AG08396 (cell line): ENCODE measurements around the gene KIF26A.
"Not testable (repeated sequence)": the region's sequence is repeated elsewhere in the genome, so short reads cannot be mapped to it uniquely, and the experiment has no call there.

Source experiments
- DNase-seq: peaks from one replicate; pipeline ENCODE4 v3.0.0; 2012; ENCODE audit warnings: low spot score, mixed read lengths

Gene KIF26A

DNA sequence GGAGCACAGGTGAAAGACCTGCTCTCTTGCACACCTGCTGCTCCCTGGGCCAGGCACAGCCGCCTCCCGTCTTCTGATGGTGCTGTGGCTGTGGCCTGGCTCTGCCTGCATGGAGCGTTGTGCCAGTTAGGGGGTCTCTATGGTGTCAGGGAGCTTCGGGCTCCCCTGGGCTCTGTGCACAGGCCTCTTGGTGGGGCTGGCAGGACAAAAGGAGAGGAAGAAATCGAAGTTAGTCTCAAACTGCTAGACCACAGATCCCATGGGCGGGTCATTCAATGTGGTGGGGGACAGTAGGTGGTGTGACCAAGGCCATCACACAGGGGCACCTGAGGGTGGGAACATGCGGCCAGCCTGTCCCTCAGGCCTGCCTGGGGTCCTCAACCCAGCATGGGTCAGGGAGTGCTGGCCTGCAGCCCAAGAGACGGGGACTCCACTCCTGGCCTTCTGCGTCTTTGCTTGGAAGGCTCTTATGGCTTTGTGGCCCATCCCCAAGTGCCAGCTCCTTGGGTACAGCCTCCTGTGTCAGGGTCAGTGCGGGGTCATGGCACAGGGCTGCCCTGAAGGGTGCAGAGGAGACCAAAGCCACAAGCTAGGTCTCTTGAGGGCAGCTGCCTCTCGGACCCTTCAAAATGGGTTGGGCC is 84.1 kb downstream of the KIF26A start:
- no peak for DNase-seq

DNA sequence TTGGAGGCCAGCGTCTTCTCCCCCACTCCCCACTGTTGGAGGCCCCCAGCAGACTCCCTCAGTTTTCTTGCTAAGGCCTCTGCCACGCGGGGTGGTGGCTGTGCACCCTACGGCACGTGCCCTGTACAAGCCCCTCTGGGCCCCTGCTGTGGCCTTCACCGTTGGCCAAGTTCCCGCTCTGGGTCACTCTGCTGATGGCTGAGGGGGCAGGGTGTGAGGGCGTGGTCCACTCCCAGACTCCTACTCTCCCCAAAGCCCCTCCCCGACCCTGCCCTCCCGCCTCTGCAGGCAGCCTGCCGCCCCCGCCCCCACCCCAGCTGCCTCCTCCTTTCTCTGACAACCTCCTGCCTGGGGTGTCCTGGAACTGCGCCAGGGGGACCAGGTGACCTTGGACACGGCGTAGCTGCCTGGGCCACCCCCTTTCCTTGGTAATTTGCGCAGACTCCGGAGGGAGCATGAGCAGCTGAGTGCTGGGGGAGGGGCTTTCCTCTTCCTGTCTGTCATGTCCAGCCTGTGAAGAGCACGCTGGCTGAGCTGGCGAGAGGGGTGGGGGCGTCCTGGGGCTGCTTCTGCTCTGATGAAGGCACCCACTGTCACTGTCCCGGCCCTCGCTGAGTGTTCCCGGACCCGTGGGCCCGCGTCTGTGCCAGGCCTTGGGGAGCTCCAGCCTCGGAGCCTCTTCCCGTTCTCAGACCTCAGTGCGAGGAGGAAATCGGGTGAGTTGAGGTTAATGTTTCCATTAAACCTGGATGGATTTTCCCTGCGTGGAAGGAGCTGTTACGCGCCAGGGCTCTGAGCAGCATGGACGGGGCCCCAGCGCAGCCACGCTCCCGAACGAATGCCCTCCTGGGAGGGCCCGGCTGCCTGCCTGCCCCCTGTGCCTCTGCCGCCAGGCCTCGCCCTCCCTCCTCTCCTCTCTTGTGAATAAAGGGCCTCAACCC is 85.0 kb downstream of the KIF26A start:
- no peak for DNase-seq

DNA sequence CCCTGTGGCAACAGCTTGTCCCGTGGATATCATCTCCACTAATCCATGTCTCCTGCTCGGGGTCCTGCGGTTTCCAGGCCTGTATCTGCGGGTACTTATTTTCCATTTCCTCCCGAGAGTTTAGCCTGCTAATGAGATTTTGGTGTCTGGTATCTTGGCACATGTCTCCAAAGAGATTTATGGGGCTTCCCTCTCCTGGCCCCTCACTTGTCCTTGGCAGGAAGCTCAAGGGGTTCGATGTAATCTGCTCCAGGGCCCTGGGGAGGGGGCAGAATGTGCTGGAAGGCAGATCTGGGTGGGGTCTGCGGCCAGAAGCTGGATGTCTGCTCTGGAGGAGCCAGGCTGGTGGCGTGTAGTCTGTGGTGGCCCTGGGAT is 85.7 kb downstream of the KIF26A start:
- DNase-seq = no peak

DNA sequence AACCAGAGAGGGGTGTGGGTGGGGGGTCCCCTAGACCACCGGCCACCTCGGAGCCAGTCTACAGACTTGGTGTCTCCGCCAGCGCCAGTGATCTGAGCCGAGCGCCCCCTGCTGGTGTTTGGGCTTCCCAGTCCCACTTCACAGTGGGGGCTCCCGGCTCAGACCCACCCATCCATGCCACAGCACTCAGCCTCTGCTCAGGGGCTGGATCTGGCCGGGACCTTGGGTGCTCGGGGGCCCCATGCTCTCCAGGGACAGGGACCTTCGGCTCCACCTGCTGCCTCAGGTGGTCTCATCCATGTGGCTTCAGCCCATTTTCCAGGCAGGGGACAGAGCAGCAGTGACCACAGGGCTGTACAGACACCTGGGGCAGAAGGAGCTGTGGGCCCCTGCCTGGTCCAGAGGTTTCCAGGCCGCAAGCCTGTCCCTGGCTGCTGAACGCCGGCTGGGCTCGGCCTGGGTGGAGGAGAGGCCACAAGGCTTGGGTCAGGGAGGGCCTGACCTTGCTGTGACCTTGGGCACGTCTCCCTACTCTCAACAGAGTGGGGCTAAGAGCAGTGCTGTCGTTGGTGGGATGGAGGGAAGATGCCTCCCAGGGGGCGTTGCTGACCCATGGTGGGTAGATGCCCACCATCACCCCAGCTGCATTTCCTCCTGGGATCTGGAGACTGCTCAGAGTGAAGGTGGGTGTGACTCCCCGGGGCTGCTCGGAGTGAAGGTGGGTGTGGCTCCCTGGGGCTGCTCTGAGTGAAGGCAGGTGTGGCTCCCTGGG is 86.3 kb downstream of the KIF26A start:
- DNase-seq = no peak

- DNase-seq = not testable (repeated sequence)
Measured at GRCh38 chr14:104225278-104226190, 87.1 kb downstream of the KIF26A start.

GRCh38 chr14:104226421-104227383 is 88.3 kb downstream of the KIF26A start:
- DNase-seq = no peak

- DNase-seq = no peak
Measured at GRCh38 chr14:104227806-104228205, 89.4 kb downstream of the KIF26A start.

GRCh38 chr14:104228221-104228620 is 89.8 kb downstream of the KIF26A start:
- no peak for DNase-seq

DNA sequence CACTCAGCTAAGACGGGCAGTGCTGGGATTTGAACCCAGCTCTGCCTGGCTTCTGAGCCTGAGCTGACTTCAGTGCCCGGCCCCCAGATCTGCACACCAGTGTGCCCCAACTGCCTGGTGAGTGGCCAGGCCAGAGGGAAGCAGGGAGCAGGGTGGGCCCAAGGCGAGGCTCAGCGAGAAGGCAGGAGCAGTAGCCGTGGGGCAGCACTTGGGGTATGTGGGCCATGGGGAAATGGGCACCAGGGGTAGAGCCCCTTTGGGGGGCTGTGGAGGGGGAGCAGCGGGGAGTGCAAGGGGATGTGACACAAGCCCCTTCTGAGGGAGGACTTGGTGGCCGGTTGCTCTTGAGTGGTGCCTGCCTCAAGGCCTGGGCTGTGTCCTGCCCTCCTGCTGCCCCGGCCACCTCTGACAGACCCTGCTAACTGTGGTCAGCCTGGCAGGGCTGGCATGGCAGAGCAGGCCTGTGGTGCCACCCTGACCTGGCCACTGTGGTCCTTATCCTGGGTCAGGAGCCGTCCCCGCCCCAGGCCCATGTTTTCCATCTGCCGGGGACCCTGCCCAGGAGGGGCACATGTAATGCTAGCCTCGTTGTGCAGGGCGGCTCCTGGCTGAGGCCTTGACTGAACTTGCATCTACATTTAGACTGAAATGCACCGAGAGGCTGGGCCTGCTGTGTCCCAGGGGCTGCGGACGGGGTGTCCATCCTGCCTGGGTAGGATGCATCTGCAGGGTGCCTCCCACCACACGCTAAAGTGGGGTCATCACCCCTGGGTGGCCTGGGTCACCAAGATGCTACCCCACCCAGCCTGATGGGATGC is 90.5 kb downstream of the KIF26A start:
- DNase-seq = no peak

- DNase-seq = no peak
Measured at GRCh38 chr14:104229534-104230055, 91.2 kb downstream of the KIF26A start.

GRCh38 chr14:104230119-104230815 is 91.9 kb downstream of the KIF26A start:
- DNase-seq = no peak
